HG02678 (cell line): ENCODE data around the gene ENC1.
A peak's percentile ranks its signal among the peaks of the same experiment; 100 is the strongest.

Experiments used
- ATAC-seq: cut with Tn5 transposase; IDR thresholded peaks from one replicate; pipeline ENCODE4 v1.9.1; 2021; ENCODE audit warnings: mild to moderate bottlenecking, moderate library complexity; ENCODE audit not compliant: unreplicated experiment

The ENC1 gene

DNA sequence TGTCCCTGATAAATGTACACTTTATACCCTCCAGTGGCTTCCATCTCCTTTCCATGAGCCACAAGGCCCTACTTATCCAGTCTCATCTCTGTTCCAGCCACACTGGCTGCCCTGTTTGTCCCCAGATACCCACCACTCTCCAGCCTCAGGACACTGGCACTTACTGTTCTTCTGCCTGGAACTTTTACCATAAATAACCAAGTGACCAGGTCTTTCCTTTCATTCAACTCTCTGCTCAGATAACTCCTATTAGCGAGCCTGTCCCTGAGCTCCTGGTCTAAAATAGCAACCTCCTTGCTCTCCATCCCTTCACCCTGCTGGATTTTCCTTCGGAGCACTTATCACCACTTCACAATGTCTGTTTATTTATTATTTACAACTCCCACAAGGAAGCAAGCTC lies 16.6 kb upstream of the ENC1 start:
- ATAC-seq: no peak

DNA sequence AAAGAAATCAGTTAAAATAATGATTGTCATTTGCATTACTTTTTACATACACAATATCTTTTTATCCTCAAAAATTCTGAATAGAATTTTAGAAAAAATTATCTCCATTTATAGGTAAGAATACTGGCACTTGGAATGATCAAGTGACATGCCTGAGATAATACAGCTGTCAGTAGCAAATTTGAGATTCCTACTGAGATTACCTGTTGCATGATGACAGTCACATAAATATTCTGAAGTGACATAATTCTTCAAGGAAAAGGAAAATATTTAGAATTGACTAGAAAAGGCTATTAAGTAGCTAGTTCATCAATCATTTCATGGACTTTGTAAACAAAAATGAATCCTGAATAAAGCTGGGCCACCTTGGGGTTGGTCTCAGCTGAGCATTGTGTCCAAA lies 15.2 kb upstream of the ENC1 start:
- no peak for ATAC-seq

DNA sequence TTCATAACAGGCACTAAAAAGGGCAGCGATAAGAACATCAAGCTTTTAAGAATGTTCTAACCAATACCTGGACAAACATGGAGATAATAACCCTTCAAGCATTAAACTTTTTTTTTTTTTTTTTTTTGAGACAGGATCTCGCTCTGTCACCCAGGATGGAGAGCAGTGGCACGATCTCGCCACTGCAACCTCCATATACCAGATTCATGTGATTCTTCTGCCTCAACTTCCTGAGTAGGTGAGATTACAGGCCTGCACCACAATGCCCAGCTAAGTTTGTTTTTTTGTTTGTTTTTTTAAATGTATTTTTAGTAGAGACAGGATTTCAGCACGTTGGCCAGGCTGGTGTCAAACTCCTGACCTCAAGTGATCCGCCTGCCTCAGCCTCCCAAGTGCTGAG lies 14.7 kb upstream of the ENC1 start:
- no peak for ATAC-seq

DNA sequence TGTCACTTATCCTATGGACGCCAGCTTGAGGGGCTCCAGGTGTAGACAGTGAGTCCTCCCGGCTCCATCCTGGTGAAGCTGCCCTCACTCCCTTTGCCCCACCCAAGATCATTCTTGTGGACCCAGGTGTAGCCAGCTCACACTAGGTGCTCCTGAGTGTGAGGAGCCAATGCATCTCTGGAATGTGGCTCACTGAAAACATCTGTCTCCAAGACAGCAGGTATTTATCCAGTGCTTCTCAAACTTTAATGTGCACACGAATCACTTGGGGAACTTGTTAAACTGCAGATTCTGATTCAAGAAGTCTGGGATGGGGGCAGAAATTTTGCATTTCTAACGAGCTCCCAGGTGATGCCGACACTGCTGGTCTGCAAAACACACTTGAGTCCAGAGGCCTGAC lies 13.5 kb upstream of the ENC1 start:
- no peak for ATAC-seq

DNA sequence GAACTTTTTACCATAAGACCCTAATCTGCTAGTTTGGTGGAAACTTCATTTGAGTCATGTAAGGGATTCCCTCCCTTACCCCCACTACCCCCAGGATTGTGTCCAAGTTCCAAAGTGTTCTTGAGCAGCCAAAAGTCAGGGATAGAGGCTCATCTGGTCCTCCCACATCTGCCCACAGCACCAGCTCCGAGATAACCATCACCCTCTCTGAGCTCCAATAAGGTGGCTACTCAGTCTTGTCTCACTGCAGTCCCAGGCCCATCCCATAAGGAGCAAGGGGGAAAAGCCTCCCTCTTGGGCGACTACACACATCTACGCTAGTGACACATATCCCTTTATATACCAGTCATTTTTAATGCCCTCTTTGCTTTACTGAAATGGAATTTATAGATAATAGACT lies 12.0 kb upstream of the ENC1 start:
- ATAC-seq: no peak

DNA sequence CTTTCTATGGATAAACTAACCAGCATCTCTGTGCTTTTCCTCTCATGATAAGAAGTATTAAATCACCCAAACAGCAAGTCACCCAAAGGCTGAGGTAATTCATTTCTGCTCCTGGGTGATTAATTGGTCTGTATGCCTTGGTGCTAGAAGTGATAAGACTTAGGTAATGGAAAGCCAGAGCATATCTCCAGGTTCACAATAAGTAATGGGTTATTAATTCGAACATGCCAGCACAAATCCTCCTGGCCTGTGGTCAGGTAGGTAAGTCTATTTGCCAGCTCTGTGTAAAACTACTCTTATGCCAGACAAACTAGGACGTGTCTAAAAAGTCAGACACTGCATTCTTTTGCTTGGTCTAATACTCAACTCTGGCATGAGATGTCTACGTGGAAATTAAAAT lies 11.2 kb upstream of the ENC1 start:
- ATAC-seq: no peak

DNA sequence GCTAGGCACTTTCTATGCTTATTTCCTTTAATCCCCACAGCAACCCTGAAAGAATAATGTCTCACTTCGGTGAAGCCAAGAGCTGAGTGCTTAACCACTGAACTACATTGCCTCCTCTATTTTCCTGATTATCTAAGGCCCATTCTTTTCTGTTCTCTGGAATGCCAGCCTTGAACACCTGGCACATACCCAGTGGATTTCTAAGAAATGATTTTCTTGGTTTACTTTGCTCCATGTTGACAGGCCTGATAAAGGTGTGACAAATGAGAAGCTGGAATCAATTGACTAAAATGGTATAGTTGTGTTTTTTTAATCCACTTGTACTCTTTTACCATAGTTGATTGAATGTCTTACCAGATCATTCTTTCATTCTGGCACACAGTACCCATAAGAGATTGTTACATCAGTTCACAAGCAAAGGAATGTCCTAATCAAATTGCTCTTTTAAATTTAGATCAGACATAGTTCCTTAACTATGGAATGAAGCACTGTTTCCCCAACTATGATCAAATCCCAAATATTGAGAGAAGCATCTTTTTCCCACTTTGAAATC lies 9.0 kb upstream of the ENC1 start:
- ATAC-seq: no peak

DNA sequence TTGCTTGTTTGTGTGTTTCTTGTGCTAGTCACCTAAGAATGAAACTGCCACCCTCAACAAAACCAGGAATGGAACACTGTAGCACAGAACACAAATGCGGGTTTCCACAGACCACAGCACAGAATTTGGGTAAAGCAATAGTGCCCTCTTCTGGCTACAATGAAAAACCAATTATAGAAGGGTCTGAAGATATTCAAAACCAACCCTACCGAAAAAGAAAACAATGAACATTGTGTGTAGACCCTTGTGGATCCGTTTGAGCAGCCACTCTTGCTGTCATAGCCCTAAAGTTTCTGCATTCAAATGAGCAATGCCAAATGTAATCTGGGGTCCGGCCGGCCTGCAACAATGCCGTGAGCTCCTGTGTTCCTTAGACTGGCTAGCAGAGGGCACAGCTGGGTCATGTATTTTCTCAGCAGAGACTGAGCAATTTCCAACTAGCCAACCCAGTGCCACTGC lies 8.3 kb upstream of the ENC1 start:
- peak; percentile 79 for ATAC-seq

DNA sequence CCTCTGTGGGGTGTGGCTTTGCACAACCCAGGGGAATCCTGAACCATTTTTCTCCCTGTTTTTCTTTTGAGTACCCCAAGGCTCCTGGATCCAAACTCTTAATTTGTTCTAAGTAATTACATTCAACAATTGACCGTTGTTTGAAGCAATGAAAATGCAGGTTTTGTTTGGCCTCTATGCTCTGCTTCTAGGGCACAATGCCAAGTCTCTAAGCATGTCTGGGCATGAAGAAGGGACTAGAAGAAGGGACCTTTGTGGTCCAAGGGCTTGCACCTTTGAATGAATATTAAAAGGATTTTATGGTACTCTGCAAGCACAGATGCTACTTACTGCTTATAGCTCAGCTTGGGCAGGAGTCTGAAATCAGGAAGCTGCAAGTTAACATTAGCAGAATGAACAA lies 6.6 kb upstream of the ENC1 start:
- ATAC-seq: no peak

DNA sequence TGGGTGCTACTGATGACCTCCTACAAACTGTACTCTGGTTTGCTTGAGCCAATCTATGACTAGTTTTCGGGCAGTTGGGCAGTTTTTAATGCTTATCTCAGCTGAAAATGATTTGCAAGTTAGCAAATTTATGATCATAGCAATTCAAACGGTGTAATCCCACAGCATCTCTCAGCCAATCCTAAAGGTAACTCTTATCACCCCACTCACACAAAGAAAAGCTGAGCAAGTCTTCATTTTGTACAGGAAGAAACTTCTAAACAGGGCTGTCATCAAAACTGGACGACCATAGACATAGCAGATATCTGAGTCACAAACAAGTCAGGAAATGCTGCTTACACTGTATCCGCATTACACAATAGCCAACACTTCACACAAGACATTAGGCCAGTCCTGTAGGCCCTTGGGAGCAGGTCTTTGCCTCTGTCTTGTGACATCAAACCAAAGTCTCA lies 2.6 kb upstream of the ENC1 start:
- ATAC-seq: no peak

DNA sequence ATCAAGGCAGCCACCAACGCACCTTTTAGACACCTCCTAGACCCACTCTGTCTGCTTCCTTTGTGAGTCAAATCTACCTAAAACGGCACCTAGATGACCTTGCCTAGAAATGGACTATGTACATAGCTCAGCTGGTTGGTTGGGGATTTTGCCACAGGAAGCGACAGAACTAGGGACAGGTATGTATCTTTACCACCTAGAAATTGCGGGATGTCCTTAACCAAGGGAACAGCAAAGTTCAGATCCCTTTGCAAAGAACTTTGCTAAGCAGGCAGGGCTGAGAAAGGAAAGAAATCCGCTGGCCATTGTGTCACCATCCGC lies 2.0 kb upstream of the ENC1 start:
- no peak for ATAC-seq

DNA sequence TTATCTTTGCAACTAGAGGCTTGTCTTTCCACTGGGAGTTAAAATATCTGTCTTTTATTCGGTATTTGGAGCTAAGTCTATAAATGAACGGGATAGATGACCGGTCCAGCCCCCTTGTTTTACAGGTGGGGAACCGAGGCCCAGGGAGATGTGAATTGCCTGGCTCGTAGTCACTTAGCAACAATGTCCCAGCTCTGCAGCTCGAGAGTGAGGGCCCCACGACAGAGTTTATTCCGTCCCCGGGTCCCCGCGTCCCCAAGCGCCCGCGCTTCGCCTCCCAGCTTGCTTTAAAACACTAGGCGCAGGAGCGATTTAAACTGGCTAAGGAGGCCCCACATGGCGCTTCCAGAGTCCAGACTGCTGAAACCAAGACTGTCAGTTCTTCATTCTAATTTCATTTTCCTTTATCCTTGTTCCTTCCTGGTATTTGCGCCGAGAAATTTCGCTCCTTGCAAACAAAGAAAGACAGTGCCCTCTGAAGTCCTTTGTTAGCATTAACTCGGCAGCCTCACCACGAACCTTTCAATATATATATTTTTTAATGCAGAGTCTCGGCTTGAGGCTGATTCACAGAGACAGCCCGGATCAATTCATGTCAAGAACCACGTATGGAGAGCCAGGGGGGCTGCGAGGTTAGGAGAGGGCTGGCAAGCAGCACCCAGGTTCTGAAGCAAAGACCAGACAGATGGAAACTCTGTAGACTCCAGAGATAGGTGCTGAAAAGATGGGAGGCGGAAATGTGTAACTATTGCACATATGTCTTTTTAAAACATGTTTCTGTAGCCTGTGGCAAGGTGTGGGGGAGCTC lies 1.4 kb upstream of the ENC1 start:
- no peak for ATAC-seq

DNA sequence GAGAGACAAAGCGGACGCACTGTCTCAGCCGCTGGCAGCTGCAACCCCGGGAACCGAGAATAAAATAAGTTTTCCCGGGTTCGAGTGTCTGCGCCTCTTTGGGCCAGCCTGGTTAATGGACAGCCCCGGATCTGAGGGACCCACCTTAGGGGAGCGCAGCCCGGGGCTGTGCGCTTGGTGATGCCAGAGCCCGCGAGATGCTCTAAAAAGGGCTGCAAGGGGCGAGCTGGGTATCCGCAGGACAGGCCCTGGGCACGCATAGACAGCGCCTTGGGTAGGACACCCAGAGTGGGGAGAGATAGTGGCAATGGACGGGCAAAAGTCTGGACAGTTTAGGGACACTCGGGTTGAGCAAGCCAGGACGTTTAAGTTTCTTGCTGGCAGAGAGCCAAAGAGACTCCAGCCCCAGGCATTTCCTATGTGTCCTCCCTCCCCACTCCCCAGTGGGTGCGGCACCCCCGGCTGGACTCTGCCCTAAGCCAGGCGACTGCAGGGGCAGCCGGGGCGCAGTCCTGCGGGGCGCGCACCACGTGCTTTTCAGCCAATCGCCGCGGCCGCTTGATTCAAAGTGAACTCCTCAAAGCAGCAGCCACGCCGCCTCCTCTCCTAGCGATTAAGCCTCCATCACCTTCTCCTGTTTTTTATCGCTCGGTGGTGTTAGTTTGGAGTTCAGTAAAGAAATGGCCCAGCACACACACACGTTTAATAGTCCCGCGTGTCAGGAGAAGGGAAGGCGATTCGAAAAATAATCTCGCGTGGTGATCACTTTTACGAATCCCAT lies 616 bp upstream of the ENC1 start:
- peak; percentile 16 for ATAC-seq

DNA sequence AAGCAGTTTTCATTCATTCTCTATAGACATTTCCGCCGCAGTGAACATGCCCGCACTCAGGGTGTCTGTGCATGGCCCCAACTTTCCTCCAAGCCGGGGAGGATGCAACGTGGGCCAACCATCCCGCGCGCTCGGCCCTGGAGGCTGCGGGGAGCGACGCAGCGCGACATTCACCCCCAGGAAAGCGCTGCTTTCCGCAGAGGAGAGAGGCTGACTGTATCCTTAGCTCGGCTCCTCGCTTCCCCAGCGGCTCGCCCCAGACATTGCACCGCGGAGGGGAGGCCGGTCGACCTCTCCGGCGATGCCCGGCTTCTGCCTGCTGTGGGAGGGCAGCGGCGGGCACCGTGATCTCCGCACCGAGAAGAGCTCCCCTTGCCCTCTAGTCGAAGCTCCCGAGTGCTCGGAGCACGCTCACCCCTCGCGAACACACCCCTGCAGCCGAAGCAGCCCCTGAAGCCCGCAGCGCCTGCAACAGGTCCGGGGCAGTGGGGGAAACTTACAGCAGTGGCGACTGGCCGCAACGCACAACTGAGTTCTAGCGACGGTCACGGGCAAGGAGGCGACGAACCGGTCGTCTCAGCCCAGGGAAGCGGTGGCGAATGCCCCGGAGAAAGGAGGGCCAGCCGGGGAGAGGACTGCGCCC lies 600 bp downstream of the ENC1 start:
- ATAC-seq: peak; percentile 15

DNA sequence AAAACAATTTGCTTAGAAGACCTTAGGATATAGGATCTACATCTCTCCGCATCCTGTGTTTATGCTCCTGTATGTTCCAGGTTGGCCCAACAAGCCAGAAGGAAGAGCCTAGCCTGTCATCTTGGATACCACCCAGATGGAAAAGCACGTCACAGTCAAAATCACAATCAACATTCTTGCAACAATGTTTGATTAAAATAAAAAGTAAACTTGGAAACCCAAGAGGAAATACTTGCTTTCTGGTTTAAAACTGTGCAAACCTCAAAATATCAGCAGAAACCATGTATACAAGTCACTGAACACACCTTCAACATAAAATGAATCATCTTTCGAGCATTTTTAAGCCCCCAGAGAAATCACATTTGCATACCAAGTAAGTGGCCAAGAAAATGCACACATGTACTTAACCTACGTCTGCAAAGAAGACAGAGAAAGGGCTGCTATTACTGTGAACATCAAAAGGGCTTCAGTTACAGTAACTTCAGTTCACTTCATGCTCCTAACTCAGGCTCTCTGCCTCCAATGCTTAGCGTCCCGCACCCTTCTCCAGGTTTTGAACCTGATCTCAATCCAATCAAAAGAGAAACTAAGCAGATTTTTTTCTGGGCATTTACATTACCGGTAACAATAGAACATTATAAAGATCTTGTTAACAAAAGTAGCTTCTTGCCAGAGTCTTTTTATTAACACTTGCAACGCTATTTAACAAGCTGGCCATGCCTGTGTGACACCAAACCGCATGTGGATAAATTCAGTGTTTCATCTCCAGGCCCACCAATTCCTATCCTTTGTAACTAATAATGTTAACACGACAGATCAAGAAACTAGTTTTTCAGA lies 1.3 kb downstream of the ENC1 start:
- ATAC-seq: peak; percentile 39

DNA sequence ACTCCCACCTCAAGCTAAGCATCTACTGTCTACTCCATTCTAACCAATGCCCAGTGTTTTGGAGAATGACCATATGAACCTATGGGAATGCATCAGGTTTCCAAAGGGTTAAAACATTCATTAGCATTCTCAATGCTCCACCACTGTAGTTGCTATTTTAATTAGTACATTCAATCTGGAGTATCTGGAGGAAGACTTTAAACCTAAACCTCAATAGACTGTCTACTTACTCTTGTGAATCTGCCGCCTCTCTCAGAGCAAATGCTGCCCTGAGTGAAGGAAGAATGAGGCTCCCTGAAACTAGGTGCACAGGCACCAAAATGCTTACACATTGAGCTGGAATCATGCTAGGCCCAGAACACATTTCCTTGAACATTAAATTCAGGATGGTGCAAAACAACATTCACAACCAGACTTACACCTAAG lies 2.0 kb downstream of the ENC1 start:
- ATAC-seq: no peak

DNA sequence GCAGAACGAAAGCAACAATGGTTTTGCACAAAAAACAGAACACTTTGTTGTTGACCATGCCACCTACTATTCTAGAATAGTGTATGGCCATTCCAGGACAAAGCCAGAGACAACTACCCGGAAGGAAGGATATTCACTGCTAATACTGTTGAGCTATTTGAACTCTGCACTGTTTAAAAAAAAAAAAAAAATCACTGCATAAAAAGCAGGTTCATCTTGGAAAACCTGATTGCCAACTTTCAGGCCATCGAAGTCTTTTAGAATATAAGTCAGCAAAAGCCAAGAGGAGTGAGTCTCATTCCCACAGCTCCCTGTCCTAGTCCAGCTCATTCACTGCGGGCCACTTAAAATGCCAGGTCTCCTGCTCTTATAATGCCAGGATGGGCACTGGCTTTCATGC lies 4.0 kb downstream of the ENC1 start:
- ATAC-seq: no peak

DNA sequence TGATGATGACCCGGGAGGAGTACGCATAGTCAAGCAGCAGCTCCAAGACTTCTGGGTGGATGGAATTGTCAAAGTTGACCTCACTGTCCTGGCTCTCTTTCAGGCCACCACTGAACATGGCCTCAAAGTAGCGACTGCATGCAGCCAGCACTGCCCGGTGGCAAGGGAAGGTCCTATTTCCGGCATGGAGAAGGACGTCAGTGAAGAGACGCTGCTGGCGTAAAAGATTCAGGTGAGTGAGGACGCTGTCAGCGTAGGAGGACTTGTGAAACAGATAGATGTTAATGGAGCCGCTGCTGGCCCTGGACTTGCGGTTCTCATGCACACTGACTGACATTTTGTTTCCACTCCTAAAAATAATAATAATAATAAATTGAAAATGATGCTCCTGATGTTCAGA lies 4.4 kb downstream of the ENC1 start:
- ATAC-seq: no peak

DNA sequence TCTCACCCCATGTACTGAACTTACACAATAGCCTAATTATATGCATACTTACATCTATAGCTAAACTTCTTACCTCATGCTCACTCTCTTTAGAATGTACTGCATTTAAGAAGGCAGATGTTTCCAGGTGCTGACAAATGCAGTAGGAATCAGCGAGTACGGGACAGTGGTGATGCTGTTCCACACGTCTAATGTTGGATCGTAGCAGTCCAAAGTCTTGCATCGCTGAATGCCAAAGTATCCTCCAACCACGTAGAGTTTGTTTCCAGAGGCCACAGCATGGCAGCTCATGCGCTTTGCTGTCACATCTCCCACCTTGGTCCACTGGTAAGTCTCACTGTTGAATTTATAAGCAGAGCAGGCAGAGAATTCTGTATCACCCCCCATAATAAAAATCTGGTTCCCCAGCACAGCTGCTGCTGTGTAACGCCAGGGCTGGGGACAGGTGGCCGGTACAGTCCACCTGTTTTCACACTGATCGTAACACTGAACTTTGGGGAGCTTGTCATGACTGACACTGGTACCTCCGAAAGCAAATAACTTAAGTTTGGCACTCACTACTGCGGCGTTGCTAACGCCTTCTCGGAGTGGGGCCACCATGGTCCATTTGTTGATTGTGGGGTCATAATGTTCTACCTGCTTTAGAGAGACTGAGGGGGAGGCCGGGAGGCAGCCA lies 5.8 kb downstream of the ENC1 start:
- ATAC-seq: no peak

DNA sequence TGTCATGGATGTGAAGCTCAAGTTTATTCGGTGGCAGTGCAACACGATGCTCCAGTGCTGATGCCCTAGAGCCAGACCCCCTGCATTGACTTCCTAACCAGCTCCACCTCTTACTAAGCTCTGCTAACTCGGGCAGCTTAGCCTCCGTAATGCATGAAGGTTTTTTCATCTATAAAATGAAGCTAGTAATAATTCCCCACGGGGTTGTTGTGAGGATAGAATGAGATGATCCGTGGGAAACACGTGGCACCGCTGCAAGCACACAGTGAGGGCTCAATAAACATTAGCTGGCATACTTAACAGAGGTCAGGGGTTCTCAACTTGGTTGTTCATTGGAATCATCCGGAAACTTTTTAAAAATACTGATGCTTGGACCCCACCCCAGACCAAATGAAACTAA lies 6.8 kb downstream of the ENC1 start:
- no peak for ATAC-seq
